GM10266 (cell line): ENCODE results near the gene CAB39L.
A peak's percentile ranks its signal among the peaks of the same experiment; 100 is the strongest.

Source experiments
- DNase-seq: peaks from one replicate; pipeline ENCODE4 v3.0.0; 2012; ENCODE audit errors: extremely low spot score
- TF ChIP-seq, protein P1 (sequence below): IDR thresholded peaks from 2 replicates; pipeline ENCODE4 v1.5.1; 2012; ENCODE audit warnings: mild to moderate bottlenecking, low read depth; ENCODE audit not compliant: control insufficient read depth, insufficient read depth; ENCODE audit errors: missing control alignments

The CAB39L gene

DNA sequence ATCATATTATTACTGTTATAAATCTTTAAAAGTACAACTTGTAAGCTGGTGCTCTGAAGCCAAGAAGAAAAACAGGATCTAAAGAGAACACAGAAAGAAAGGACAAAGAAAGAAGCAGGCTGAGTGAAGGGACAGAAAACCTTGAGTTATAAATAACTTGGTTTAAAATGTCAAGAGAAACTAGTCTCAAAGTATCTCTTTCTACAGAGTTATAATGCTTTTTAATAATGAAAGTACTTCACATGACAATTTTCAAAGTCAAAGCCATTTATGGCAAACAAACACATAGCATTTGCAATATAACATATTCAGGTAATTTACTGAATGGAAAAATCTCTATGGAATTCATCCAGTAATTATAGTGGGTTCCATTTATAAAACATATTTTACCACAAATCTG lies 33.4 kb downstream of the CAB39L start:
- TF ChIP-seq, protein P1, sequence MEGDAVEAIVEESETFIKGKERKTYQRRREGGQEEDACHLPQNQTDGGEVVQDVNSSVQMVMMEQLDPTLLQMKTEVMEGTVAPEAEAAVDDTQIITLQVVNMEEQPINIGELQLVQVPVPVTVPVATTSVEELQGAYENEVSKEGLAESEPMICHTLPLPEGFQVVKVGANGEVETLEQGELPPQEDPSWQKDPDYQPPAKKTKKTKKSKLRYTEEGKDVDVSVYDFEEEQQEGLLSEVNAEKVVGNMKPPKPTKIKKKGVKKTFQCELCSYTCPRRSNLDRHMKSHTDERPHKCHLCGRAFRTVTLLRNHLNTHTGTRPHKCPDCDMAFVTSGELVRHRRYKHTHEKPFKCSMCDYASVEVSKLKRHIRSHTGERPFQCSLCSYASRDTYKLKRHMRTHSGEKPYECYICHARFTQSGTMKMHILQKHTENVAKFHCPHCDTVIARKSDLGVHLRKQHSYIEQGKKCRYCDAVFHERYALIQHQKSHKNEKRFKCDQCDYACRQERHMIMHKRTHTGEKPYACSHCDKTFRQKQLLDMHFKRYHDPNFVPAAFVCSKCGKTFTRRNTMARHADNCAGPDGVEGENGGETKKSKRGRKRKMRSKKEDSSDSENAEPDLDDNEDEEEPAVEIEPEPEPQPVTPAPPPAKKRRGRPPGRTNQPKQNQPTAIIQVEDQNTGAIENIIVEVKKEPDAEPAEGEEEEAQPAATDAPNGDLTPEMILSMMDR: no peak
- DNase-seq: peak; percentile 20

DNA sequence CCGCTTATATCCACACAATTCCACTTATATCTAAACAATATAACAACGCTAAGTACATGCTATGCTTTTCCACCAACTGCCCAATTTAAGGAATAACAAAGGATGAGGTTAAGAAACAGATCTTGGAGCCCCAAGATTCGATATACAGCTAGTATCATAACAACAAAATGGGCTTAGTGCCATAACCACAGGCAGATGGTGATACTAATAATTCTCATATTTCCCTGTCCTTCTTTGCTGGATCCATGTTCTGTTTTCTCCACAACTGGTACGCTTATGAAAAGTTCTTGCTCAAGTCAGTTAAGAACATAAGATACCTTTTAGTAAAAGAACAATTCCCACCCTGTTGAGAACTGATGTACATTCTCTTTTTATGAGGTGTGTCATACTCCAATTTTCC lies 33.9 kb downstream of the CAB39L start:
- TF ChIP-seq, protein P1: no peak
- no peak for DNase-seq

DNA sequence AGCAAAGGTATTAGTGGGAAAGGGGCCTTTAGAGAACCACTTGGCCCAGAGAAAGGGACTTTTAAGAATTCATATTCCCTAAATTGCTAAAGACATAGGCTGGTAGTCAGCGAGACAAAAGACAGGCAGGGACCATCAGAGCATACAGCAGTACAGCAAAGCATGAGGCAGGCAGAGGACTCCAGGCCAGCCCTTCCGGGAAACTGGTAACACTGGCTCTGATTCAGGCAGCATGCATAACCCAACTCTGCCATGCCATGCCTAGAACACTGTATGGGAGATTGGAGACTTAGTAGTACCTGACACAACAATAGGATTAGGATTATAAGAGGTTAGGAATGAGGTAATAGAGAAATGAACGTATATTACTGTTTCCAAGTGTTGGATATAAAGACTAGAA lies 34.9 kb downstream of the CAB39L start:
- TF ChIP-seq, protein P1: no peak

DNA sequence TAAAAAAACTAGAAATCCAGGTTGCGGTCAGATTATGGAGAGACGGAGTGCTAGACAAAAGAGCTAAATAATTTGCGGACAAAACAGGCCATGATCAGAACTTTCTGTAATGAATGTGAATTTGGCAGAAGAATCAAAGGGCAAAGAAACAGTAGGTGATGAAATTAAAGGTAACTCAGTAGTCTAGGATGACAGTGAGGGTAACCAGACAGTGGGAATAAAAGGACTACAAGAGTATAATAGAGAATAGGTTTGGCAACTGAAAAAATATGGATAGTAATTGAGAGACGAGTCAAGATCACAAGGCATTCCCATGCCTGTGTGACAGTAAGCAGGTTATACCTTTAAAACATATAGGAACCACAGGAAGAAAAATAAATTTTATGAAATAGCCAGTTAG lies 35.9 kb downstream of the CAB39L start:
- TF ChIP-seq, protein P1: no peak
- no peak for DNase-seq

More for the DNA sequence above, 34.9 kb downstream of the CAB39L start:
- DNase-seq: no peak

DNA sequence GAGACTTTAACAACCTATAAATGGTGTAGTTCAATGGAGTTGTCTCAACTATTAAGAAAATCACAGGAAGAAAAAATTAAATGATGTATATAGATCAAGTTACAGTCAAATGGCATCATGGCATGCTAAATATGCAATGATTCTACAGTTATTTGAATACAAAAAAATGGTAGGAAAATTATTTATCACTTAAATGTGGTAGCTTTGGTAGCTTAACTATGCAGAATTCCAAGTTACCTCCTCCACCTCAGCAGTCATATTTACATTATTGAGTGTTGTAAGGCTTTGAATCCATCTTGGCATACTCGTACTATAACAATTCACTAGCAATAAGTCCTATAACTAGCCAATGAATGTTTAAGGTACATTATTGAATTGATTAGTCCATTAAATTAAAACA lies 36.8 kb downstream of the CAB39L start:
- TF ChIP-seq, protein P1: no peak

DNA sequence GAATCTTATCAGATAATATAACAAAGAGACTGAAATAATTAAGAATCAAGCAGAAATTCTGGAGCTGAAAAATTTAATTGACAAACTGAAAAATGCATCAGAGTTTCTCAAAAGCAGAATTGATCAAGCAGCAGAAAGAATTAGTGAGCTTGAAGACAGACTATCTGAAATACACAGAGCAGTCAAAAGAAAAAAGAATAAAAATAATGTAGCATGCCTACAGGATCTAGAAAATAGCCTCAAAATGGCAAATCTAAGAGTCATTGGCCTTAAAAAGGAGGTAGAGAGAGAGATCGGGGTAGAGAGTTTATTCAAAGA lies 39.2 kb downstream of the CAB39L start:
- no peak for DNase-seq
- TF ChIP-seq, protein P1: no peak

More for the DNA sequence above, 36.8 kb downstream of the CAB39L start:
- DNase-seq: no peak

DNA sequence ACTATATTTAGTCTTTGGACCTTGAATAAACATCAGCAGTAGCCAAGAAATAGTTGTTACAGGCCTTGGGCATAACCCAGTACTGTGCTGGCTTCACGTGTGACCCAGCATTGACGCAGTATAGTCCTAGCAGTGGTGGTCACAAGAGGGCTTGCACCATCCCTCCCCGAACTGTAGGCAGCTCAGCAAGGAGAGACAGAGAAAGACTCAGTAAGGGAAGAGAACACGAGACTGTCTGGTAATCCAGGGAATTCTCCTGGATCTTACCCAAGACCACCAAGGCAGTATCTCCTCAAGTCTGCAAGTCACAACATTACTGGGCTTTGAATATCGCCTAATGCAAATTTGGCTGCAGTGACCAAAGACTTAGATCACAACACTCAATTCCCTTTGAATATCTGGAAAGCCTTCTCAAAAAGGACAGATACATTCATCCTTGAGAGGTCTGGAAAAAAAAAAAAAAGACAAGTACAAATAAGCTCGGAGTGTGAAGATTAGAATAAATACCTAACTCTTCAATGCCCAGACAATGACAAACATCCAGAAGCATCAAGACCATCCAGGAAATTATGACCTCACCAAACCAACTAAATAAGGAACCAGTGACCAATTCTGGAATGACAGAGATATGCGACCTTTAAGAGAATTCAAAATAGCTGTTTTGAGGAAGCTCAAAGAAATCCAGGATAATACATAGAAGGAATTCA lies 39.7 kb downstream of the CAB39L start:
- TF ChIP-seq, protein P1: no peak
- DNase-seq: no peak
